Sigmoid colon (tissue), 4 donors: Measurements from ENCODE around the gene ALPP.
"Not testable (repeated sequence)": the region's sequence is repeated elsewhere in the genome, so short reads cannot be mapped to it uniquely, and the experiment has no call there.

ENCODE experiments used
- POLR2A ChIP-seq, 2 donors: fragments of 450-650 bp; IDR thresholded peaks; one replicate each; pipeline ENCODE4 v1.6.1; 2016; ENCODE audit warnings: antibody characterized with exemption in 2 of 2, mild to moderate bottlenecking in 2 of 2, moderate library complexity in 2 of 2
- POLR2AphosphoS5 ChIP-seq, 4 donors: sonication (generic); formaldehyde crosslinking; IDR thresholded peaks; one replicate each; pipeline ENCODE4 v1.6.1; 2017; ENCODE audit warnings: antibody characterized with exemption in 4 of 4

- not testable (repeated sequence) for TF ChIP-seq POLR2A, POLR2AphosphoS5 (IDR thresholded peaks at IDR 0.05)
These were observed 43.2 kb upstream of the ALPP start for GRCh38 chr2:232335206-232335858.
